HG03575 (cell line): ENCODE measurements around the gene TXNRD2.
"Not testable (repeated sequence)": the region's sequence is repeated elsewhere in the genome, so short reads cannot be mapped to it uniquely, and the experiment has no call there.

Experiments used
- ATAC-seq: cut with Tn5 transposase; IDR thresholded peaks from one replicate; pipeline ENCODE4 v1.9.1; 2021; ENCODE audit not compliant: unreplicated experiment, insufficient number of reproducible peaks, low FRiP score; ENCODE audit errors: extremely low read depth

Gene TXNRD2

DNA sequence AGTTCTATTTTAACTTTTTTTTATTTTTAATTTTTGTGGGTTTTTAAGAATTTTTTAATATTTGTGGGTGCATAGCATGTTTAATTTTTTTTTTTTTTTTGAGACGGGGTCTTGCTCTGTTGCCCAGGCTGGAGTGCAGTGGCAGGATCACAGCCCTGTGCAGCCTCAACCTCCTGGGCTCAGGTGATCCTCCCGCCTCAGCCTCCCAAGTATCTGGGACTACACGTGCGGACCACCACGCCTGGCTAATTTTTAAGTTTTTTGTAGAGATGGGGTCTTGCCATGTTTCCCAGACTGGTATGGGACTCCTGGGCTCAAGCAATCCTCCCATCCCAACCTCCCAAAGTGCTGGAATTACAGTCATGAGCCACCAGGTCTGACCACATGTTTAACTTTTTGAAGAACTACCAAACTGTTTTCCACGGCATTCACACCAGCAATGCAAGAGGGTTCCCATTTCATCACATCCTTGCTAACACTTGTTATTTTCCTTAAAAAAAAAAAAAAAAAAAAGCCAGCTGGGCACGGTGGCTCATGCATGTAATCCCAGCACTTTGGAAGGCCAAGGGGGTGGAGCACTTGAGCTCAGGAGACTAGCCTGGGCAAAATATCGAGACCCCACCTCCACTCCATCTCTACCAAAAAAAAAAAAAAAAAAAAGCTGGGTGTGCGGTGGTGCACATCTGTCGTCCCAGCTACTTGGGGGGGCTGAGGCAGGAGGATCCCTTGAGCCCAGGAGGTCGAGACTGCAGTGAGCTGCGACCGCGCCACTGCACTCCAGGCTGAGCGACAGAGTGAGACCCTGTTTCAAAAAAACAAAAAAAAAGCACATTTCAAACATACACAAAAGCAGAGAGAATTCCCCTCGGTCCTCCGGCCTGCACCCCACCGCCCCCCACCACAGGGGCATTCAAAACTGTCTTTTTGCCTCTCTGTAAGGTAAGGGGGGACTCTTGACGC is 16.7 kb upstream of the TXNRD2 start:
- no peak for ATAC-seq

DNA sequence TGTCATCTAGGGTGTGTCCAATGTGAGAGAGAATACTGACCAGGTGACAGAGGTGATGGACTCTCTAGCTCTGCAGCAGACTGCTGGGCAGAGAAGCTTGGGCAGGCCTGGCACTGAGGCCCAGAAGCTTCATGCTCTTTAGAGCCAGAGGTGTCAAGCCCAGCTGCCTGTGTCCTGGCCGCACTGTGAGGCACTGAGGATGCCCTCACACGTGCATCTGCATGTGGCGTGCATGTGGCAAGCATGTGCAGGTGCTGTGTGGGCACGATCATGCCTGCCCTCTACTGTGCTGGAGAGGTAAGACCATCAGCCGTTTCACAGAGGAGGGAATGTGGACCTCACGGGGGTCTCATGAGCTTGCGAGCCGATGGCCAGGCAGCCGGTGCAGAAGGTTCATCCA is 15.8 kb upstream of the TXNRD2 start:
- ATAC-seq = no peak

DNA sequence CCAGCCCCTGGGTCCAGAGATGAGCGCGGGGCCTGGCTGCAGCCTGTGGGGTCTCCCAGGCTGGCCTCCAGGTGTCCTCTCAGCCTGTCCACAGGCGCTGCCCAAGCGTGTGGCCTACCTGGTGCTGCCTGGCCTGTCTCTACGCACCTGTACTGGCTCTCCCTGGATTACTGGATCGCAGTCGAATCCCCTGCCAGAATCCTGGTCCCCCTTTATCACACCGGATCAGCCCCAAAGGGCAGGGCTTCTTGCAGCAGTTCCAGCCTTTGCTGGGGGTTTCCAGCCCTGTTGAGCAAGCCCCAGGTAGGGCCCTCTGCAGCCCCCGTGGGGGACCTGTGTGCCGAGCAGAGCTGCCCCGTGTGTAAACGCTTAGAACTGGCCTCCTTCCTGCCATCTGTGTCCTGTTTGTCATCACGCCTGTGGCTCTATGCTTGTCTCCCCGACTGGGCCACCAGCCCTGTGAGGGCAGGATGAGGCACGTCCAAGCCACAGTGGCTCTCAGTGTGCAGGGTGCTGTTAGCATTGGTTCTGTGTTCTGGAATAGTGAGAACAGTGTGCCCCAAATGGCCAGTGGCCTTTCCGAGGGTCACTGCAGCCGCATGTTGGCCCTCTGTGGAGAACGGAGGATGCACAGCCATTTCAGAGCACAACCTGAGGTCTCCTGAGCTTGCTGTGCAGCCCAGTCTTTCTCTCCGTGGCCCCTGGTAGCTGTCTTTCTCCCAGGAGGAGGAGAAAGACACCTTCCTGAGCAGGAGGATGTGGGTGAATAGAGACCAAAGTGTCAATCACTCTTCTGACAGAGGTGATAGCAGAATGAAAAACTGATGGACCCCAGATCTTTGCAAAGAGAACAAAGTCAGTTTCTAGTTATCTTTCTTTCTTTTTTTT is 13.9 kb upstream of the TXNRD2 start:
- no peak for ATAC-seq

DNA sequence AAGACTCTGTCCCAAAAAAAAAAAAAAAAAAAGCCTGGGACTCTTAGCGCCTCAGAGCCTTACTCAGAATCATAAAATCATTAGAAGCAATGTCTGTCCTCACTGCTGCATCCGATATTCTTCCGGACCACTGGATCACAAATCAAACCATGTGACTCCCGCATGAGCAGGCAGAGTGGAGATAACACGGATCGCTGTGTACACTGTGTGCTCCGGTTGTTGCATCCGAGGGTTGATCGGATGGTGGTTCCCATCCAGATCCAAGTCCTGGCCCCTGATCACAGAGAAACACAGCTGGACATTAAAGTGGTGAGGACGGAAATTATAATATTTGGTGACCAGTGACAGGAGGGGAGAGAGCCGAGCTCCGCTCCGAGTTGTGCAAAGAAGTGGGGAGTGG is 9.7 kb upstream of the TXNRD2 start:
- no peak for ATAC-seq

DNA sequence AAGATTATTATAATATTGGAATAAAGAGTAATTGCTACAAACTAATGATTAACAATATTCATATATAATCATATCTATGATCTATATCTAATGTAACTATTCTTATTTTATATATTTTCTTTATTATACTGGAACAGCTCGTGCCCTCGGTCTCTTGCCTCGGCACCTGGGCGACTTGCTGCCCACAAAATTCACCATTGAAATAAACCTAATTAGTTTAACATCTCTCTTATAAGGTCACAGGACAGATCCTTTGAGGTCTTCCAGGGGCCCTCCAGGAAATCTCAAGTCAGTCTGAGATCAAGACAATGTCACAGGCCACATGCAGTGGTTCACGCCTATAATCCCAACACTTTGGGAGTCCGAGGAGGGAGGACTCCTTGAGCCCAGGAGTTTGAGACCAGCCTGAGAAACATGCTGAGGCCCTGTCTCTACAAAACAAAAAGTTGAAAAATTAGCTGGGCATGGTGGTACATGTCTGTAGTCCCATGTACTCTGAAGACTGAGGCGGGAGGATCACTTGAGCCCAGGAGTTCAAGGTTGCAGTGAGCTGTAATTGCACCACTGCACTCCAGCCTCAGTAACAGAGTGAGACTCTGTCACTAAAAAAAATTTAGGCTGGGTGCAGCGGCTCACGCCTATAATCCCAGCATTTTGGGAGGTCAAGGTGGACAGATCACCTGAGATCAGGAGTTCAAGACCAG is 6.6 kb upstream of the TXNRD2 start:
- no peak for ATAC-seq

DNA sequence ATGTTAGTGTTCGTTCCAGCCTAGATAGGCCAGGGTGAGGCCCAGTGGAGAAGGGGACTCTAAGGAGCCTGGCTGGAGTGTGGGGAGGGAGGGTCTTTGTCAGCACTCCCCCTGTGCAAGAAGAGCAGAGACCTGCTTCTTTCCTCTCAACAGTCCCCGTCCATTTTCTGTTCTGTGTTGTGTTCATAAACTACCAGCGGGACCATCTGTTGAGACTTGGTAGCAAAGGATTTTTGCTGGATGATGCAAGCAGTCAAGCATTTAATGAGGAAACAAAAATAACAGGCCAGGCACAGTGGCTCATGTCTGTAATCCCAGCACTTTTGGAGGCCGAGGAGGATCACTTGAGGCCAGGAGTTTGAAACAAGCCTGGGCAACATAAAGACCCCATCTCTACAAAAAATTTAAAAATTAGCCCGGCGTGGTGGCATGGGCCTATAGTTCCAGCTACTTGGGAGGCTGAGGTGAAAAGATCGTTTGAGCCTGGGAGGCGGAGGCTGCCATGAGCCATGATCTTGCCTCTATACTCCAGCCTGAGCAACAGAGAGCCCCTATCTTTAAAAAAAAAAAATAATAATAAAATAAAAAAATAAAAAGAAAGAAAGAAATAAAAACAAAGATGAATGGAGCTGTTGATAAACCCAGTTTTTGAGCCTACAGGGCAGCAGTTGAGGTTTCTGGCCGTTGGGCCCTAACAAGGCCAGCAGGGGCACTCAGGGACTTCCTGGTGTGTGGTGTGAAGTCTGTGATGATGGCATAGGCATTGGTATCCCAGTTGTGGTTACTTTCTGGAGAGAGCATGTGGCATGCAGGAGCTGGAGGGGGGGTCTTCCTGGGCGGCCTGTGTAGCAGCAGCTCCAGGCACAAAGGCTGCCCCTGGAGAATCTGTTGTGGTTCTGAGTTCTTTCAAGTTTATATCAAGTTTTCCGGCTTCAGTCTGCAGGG is 1.7 kb upstream of the TXNRD2 start:
- ATAC-seq = no peak

DNA sequence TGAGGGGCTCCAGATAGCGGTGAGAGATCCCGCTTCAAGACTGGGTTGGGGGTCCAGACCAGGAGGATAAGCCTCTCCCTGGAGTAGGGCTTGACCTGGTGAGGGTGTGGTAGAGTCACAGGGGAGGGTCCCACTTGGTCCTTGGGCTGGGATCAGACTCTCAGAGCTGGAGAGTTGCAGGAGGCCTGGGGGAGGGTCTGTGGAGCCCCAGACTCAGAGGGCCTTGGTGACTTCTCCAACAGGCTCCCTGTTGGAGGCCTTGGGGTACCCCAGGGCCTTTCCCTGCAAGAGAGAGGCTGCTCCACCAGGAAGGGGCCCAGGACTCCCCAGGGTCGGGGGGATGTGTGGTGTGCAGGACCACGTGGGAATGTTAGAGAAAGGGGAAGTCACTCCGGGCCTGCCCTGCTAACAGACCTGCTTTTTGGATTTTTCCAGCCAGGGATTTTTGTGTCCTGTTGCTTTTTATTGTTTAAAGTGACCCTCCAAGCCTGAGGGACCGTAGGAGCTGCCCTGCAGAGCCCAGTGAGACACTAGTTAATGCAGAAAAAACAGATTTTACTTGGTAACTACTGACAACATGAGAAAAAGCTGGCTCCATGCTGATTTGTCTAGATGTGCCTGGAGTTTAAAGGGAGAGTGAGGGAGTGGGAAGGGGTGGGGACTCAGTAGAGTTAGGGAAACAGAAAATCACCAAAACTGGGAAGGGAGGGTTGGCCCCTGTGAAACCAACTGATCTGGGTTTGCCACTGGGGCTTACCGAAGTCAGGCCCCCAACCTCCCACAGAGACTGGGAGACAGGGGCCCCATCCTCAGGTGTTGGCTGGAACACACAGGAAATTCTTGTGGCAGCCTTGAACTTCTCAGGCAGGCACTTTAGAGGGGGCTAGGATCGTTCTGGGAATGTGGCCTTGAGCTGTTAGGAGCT is 801 bp upstream of the TXNRD2 start:
- ATAC-seq = no peak

DNA sequence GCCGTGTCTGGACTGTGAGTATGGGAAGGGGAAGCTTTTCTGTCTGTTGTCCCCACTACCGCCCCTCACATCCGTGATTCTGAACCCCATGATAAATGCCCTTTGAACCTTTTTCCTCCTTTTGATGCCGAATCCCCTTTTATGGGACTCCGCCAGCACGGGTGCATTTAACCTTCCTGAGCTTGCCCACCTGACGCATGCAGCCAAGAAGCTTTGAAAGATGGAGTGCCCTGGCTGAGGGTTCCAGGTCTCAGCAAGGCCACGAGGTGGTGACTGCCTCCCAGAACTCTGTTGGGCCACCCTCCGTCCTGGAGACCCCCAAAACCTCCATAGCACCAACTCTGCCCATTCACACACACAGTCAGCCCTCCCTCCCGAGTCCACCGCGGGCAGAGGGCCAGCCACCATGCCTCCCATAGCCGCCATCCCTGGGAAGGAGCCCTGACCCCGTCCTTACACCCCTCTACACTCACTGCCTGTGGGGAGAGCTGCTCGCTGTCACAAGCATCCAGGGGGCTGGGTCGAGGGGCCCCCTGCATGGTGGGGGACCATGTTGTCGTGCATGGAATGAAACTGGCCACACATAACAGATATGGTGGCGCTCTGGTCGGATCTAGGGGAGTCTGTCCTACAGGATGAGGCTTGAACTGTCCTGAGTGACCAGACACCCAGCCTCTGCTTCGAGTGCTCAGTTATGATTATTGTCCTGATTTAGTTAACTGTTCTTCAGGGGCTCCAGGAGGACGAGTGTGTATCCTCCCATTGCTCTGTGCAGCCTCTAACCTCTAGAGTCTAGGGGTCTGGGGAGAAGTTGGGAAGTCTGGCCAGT is 868 bp downstream of the TXNRD2 start:
- no peak for ATAC-seq

DNA sequence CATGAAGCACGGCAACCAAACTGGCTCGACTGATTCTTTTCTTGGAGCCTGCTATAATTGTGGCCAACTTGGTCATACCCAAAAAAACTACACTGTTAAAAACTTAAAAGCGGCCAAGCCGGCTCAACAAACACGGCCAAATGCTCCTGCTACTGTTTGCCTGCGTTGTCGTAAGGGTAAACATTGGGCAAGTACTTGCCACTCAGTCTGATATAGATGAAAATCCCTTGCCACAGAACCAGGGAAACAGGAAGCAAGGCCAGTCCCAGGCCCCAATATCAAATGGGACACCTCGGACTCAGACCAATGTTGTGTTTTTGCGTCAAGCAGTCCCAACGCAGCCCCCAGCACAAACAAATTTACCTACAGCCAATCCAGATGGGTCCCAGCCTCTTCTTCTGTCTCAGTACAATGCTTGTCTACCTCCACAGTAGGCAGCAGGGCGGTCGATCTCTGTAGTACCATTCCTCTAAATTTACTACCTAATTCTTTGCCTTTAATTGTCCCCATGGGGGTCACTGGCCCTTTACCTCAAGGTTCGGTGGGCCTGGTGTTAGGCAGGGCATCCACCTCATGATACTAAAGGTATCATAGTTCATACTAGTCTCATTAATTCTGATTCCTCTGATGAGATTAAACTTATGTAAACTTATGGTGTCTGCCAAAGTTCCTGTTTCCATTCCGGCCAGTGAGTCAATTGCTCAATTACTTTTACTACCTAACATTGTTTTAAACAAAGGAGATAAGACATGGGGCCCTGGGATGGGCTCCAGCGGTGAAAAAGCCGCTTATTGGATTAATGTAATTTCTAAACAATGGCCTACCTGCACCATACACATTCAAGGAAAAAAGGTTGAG is 3.8 kb downstream of the TXNRD2 start:
- ATAC-seq = no peak

DNA sequence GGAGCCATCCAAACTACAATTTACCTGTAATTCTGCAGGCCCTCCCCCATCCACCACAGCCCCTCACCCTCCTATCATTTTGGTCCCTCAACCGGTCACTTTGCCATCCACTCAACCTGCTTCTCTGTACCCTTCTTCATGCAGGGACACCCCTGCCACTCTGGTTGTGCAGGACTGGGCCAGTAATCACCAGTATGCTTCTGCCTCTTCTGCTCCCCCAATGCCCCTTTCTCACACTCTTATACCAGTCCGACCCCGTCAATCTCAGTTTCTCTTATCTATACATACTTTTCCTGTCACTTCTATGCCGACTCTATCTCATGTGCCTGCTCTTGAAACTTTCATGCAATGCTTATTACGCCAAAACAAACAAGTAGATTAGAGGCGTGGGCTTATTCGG is 5.1 kb downstream of the TXNRD2 start:
- ATAC-seq = no peak

DNA sequence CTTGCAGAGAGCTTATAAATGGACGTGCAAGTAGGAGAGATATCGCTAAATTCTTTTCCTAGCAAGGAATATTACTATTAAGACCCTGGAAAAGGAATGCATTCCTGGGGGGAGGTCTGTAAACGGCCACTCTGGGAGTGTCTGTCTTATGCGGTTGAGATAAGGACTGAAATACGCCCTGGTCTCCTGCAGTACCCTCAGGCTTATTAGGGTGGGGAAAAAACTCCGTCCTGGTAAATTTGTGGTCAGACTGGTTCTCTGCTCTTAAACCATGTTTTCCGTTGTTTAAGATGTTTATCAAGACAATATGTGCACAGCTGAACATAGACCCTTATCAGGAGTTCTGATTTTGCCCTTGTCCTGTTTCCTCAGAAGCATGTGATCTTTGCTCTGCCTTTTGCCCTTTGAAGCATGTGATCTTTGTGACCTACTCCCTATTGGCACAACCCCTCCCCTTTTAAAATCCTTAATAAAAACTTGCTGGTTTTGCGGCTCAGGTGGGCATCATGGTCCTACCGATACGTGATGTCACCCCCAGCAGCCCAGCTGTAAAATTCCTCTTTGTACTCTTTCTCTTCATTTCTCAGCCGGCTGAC is 6.4 kb downstream of the TXNRD2 start:
- not testable (repeated sequence) for ATAC-seq

DNA sequence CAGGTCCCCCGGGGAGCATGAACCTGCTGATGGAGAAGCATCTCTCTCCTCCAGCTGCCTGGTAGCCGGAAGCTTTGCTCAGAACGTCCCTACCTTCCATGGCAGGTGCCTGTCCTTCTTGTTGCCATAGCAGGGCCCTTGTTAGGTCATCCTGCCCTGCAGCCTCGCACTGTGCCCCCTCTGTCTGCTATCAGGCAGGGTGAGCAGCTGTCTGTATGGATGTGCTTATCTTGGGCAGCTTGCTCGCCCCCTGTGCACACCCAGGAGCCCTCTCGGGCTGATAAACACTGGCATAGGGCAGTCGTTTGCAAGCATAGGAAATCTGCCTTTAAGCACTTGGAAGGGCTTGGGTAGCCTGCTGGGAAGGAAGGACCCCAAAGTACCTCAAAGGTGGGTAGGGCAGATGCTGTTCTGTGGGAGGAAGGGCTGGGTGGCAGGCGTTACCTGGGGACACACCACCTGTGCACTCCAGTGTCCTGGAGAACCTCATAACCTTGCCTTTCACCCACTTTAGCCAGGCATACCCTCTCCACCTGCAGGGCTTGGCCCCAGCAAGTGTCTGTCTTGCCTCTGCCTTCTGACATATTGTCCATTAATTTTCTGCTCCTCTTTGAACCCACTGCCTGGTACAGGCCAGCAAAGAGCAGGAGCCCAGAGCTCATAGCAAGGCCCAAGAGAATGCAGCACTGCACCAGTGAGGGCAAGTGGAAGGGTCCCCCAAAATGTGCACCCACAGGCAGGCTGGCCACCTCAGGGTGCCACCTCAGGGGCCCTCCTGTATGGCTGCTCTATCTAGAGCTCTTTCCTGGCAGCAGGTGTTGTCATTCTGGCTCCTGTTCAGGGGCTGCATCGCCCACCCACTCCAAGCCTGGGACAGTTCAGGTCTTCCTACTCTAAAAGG is 8.0 kb downstream of the TXNRD2 start:
- ATAC-seq = no peak

DNA sequence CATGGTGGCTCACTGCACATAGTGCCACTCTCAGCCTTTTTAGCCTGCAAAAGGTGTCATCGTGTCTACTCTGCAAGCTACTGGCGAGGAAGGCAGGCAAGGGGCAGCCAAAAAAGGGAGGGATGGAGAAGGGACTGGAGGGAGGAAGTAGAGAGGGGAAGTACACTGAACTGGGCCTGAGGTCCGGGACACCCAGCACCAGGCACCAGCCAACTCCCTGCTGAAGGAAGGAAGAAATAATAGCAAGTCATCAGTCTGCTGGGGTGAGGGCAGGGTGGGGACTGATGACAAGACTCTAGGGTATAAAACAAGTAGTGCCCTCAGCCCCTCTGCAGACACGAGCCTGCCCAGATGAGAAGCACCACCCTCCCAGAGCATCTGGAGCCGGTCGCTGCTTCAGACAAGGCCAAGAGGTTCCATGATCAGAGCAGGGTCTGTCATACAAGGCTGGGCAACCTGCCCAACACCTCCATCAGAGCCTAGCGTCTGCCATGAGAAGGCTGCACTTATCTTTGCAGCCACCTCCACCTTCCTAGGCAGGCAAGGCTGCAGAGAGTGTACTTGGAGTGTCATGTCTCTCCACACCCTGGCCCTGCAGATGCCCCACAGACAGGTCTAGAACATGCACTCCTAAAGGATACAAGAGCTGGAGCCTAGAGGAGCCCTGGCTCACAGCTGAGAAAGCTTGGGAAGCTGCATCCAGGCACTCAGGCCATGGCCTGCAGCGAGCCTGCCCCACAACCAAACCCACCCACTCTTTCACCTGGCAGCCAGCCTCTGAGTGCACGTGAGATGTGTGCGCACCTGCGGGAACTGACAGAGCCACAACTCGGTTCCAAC is 9.0 kb downstream of the TXNRD2 start:
- no peak for ATAC-seq

DNA sequence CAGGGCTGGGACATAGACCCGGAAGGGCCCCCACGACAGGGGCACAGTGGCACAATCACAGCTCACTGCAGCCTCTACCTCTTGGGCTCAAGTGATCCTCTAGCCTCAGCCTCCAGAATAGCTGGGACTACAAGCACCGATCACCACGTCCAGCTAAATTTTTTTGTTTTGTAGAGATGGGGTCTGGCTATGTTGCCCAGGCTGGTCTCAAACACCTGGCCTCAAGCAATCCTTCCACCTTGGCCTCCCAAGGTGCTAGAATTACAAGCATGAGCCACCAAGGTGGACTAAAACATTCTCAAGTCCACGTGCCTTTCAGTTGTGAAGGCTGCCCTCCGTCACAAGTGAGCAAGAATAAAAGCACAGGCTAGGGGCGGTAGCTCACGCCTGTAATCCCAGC is 10.1 kb downstream of the TXNRD2 start:
- no peak for ATAC-seq
